Measurements from ENCODE around the gene CYTH3.
"Not testable (repeated sequence)": the region's sequence is repeated elsewhere in the genome, so short reads cannot be mapped to it uniquely, and the experiment has no call there.

CYTH3 gene

GRCh38 chr7:6229284-6229683 is 43.1 kb downstream of the CYTH3 start:
- DNase-seq (ENCODE audit: low read depth in 2 of 2) = not testable (repeated sequence)

DNA sequence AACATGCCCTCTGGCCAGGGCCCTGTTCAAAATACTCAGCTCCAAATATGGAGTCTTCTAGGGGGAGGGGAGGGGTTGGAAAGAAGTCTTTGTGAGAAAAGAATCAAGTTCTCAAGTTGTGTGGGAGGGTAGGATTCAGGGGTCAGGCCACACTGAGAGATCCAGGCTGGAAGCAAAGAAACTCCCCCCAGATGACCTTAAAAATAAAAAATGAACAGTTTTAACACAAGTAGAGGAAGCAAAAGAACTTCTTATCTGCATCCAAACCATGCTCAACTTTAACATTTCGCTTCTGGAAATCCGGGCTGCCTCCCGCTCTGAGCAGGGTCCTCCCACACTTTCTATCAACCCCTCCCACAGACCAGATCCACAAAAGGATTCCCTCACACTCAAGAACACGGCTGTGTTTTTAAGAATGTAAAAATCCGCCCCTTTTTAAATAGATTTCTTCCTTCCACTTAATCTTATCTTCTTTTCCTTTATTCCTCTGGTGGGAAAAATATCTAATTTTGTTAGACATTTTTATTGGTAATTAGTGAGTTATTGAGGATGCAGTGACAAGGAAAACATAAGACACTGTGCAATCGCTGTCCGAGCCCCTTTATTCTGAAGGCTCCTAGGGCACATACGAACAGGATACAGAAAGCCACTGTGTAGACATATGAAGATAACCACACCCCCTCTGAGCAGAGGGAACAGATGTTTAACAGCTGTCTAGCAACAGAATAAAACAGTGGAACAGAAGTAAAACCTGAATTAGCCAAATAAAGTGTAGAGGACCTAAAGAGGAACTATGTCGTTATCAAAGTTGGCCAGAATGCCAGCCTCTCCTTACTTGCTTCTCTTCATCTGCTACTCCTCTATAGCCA is 43.8 kb downstream of the CYTH3 start:
- DNase-seq (ENCODE audit: low read depth in 2 of 2) = no peak

DNA sequence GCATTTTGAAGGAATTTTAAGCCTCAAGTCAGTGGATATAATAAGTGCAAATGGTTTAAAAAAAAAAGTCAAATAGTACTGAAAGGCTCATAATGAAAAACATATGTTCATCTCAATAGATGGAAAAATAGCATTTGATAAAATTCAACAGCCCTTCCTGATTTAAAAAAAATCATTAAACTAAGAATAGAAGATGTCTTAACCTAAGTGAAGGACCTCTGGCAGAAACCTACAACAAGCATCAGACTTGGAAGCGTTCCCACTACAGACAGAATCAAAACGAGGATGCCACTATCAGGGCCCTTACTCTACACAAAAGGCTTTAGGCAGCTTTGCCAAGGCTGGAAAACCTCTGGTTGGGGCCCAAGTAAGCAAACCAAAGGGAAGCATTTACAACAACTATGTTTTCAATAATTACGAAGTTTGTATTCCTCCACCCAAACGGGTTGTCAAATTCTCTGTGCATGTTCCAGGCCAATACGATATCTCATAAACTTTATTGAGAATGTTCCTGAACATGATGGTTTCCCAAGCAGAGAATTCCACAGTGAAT is 45.1 kb downstream of the CYTH3 start:
- peak; percentile 62 to 63 for DNase-seq (ENCODE audit: low read depth in 2 of 2)

DNA sequence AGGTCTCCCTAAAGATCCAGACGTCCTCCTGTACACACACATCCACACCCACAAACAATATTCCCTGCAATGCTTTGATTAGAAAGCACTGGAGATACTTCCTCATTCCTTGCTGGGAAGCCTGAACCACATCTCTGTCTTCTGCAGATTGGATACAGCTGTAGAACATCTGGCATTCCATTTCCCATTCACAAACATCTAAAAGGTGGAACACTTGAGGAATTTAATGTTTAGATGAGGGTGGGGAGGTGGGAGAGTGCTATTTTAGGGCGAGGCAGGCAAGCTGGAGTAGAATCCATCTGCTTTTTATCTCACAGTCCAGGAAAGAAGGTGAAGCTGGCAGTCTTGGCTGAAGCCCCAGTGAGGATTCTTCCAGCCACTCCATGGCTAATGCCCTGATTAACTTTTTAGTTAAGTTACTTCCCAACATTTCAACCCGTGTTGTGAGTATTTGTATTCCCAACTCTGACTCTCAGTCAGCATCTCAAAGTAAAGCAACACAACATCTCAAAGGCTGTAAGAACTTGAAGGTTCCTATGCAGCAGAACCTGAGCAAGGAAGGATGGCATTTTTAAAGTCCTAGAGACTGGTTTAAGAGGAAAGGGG is 46.1 kb downstream of the CYTH3 start:
- DNase-seq (ENCODE audit: low read depth in 2 of 2) = peak; percentile 88 to 89

DNA sequence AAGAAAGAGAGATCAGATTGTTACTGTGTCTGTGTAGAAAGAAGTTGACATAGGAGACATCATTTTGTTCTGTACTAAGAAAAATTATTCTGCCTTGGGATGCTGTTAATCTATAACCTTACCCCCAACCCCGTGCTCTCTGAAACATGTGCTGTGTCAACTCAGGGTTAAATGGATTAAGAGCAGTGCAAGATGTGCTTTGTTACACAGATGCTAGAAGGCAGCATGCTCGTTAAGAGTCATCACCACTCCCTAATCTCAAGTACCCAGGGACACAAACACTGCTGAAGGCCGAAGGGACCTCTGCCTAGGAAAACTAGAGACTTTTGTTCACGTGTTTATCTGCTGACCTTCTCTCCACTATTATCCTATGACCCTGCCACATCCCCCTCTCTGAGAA is 49.0 kb downstream of the CYTH3 start:
- not testable (repeated sequence) for DNase-seq (ENCODE audit: low read depth in 2 of 2)

GRCh38 chr7:6223010-6223409 is 49.4 kb downstream of the CYTH3 start:
- not testable (repeated sequence) for DNase-seq (ENCODE audit: low read depth in 2 of 2)

- no peak for DNase-seq (ENCODE audit: low read depth in 2 of 2)
These were observed 50.8 kb downstream of the CYTH3 start for GRCh38 chr7:6221340-6222319.

DNA sequence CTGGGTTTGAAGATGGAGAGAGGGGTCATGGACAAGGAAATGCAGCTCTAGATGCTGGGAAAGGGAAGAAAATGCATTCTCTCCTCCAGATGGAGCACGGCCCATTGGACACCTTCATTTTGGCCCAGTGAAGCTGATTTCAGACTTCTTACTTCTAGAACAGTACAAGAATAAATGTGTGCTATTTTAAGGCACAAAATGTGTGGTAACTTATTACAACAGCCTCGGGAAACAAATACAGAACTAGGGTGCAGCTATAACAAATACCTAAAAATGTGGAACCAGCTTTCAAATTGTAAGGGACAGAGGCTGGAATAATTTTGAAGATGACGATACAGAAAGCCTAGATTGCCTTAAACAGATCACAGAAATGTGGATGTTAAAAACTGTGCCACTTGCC is 54.1 kb downstream of the CYTH3 start:
- no peak for DNase-seq (ENCODE audit: low read depth in 2 of 2)

DNA sequence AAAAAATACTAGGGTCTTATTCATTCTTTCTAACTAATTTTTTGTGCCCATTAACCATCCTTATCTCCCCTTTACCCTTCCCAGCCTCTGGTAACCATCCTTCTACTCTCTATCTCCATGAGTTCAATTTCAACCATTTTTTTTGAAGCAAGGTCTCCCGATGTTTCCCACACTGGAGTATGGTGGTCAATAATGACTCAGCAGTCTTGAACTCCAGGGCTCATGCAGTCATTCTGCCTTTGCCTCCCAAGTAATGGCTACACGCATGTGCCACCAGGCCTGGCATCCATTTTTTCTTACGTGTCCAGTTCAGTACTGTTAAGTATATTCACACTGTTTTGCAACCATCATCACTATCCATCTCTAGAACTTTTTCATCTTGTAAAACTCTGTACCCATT is 60.4 kb downstream of the CYTH3 start:
- DNase-seq (ENCODE audit: low read depth in 2 of 2) = no peak

DNA sequence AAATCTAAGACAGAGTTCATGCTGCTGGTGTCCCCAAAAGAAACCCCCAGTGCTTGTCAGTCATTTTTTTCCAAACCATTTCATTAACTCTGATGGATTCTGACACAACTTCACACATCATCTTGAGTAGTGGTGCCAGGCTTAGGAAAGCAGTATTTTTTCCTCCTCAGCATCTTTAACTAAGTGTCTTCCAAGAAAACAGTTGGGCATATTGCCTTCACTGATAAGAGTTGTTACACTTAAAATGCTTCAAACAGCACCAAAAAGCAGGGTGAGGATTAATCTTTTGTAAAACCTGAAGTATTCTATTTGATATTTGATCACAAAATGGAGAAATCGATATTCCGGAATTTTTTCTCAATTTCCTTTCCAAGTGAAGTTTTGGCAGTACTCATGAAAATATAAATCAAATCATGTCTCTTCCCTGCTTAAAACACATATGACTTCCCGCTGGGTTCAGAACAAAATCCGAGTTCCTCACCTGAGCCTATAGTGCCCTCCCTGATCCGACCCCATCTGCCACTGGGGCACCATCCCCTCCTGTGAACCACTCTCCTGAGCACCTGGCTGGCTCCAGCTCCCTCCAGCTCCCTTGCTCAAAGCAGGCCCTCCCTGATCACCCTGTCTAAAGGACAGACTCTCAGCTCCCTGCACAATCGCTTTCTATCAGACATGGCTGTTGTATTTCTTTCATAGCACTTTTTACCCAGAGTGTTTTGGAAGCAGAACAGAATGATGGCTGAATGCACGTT is 61.6 kb downstream of the CYTH3 start:
- no peak for DNase-seq (ENCODE audit: low read depth in 2 of 2)

GRCh38 chr7:6209340-6209739 is 63.1 kb downstream of the CYTH3 start:
- no peak for DNase-seq (ENCODE audit: low read depth in 2 of 2)

GRCh38 chr7:6208573-6209328 is 63.7 kb downstream of the CYTH3 start:
- DNase-seq (ENCODE audit: low read depth in 2 of 2) = no peak

- peak; percentile 42 to 45 for DNase-seq (ENCODE audit: low read depth in 2 of 2)
These were observed 66.3 kb downstream of the CYTH3 start for GRCh38 chr7:6205971-6206660.

DNA sequence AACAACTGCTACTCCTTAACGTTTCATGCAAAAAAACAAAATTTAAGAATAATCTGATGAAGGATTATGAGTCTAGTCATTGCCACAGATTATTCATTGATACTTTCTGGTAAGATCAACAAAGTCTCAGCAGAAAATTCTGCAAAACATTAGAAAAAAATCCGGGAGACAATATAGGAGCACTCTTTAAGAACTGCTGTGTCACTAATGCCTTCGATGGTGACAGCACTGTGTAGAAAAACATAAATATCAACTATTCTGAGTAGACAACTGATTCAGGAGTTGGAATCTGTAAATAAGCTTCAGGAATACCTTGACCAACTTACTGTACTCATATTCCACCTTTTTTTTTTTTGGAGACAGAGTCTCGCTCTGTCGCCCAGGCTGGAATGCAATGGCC is 69.0 kb downstream of the CYTH3 start:
- DNase-seq (ENCODE audit: low read depth in 2 of 2) = no peak

GRCh38 chr7:6202117-6202516 is 70.3 kb downstream of the CYTH3 start:
- no peak for DNase-seq (ENCODE audit: low read depth in 2 of 2)

- no peak for DNase-seq (ENCODE audit: low read depth in 2 of 2)
These were observed 71.5 kb downstream of the CYTH3 start for GRCh38 chr7:6200971-6201370.

DNA sequence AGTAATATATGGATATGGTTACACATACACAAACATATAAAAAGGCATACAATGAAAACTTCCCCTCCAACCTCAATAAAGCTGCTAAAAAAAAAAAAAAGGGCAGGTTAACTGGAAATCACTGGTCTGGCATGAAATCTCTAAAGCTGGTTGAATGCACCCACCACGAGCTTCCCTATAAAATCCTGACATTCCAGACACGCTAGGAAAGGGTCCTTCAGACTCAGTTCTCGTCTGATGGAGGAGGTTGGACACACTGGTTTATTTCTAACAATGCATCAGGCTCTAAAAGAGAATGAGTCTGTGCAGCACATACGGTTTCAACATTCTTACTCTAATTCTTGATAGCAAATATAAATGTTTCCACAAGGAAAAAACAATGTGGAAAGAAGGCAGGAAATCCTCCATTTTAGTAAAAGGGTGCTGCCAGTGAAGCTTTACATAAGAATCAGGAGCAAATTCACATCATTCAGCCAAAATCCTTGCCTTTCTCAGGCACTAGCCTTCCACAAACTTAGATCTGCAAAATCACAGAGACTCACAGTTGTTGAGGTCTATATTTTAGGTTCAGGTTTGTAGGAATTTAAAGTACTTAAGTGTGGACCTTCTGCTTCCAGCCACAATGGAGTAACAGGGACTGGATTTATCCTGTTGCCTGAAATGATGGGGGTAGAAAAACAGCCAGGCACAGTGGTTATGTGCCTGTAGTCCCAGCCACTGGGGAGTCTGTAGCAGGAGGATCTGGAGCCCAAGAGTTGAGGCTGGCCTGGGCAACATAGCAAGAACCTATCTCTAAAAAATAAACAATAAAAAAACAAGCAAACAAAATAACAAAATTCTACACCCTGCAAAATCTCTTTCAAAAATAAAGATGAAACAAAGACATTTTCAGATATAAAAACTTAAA is 73.5 kb downstream of the CYTH3 start:
- DNase-seq (ENCODE audit: low read depth in 2 of 2) = no peak

GRCh38 chr7:6197801-6198551 is 74.4 kb downstream of the CYTH3 start:
- DNase-seq (ENCODE audit: low read depth in 2 of 2) = no peak
